B cell (primary cell): ENCODE results near the gene SMARCC1.

Source experiments
- CTCF ChIP-seq: fragments of 200-600 bp; IDR thresholded peaks from one replicate; pipeline ENCODE4 v1.8.0; 2022; ENCODE audit warnings: antibody characterized with exemption, mild to moderate bottlenecking
- EZH2 ChIP-seq: IDR thresholded peaks from 2 replicates; pipeline ENCODE4 v1.6.1; 2012; ENCODE audit warnings: borderline replicate concordance, low read depth, mild to moderate bottlenecking, moderate library complexity, low read length; ENCODE audit not compliant: insufficient read depth, poor library complexity, severe bottlenecking

DNA sequence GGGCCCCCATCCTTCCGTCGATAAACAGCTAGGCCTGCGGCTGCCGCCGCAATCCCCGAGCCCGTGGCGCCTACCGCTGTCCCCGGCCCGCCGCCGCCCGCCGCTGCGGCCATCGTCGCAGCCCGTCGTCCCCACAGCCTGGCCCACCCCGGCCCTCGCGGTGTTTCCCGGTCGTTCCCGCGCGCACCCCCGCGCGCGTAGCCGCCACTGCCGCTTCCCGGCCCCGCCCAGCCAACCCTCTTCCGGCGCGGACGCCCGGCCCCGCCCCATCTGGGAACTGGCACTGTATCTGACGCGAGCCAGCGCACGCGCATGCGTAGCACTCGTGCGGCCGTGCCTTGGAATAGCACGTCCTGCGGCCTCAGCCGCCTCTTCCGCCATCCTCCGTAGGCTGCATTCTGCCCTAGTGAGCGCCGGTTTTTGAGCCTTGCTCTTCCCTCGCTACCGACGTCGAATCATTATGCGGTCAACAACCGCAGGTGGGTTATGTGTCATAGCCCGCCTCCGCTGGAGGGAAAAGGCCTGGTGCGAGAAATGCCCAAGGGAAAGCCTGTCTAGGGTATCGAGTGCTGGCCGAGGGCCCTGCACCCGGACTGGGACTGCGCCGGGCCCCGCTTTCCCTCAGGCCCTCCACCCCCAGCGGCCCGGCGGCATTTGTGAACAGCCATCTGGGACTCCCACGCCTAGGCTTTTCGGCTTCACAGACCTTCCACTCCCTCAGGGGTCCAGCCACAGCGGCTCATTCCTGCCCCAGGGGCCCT lies at the start of gene SMARCC1:
- TF ChIP-seq CTCF (no peak), EZH2 (no peak)
